Measurements from ENCODE around the gene MBD3.

MBD3 gene

GRCh38 chr19:1563251-1563650, 29.4 kb downstream of the MBD3 start:
- Histone ChIP-seq H3K4me2 (ENCODE audit: low read length) (no peak overlapping the region), H3K36me3 (ENCODE audit: insufficient read depth, low read length) (no peaks in the 10 kb centered on the region), H4K20me1 (ENCODE audit: insufficient read depth, low read length) (no peaks in the 10 kb centered on the region), H3K4me1 (ENCODE audit: insufficient read depth, low read length, severe bottlenecking) (peaks cover 8% of the 10 kb centered on the region), H3K27me3 (ENCODE audit: insufficient read depth, low read length) (no peaks in the 10 kb centered on the region), H3F3A (ENCODE audit: insufficient read depth, low read length) (no peaks in the 10 kb centered on the region), H3K9me2 (ENCODE audit: low read depth, low read length) (no peaks in the 10 kb centered on the region), H2AFZ (ENCODE audit: low read length) (no peak overlapping the region), H3K9me3 (ENCODE audit: low read length) (no peaks in the 10 kb centered on the region), H3K9ac (ENCODE audit: low read length) (no peak overlapping the region), H3K27ac (ENCODE audit: low read depth, low read length, poor library complexity, severe bottlenecking) (no peak overlapping the region), H3K4me3 (ENCODE audit: low read depth, low read length, poor library complexity, severe bottlenecking) (no peak overlapping the region), H3K79me2 (ENCODE audit: insufficient read depth, low read length) (no peaks in the 10 kb centered on the region)
- TF ChIP-seq EZH2 (IDR thresholded peaks at IDR 0.05; ENCODE audit: borderline replicate concordance, low read length) (no peak), CTCF (IDR thresholded peaks at IDR 0.05; ENCODE audit: low read length) (no peak)

GRCh38 chr19:1561236-1561842, 31.3 kb downstream of the MBD3 start:
- no peak overlapping the region for H3K9ac ChIP-seq (ENCODE audit: low read length)
- H3K4me2 ChIP-seq (ENCODE audit: low read length): no peak overlapping the region
- no peak overlapping the region for H3K27ac ChIP-seq (ENCODE audit: low read depth, low read length, poor library complexity, severe bottlenecking)
- TF ChIP-seq EZH2 (IDR thresholded peaks at IDR 0.05; ENCODE audit: borderline replicate concordance, low read length): no peak
- no peak for TF ChIP-seq CTCF (IDR thresholded peaks at IDR 0.05; ENCODE audit: low read length)
- no peaks in the 10 kb centered on the region for H3K9me2 ChIP-seq (ENCODE audit: low read depth, low read length)
- H3K36me3 ChIP-seq (ENCODE audit: insufficient read depth, low read length): no peaks in the 10 kb centered on the region
- H3K4me3 ChIP-seq (ENCODE audit: low read depth, low read length, poor library complexity, severe bottlenecking): no peak overlapping the region
- H2AFZ ChIP-seq (ENCODE audit: low read length): no peak overlapping the region
- no peaks in the 10 kb centered on the region for H3K9me3 ChIP-seq (ENCODE audit: low read length)
- no peaks in the 10 kb centered on the region for H3K79me2 ChIP-seq (ENCODE audit: insufficient read depth, low read length)
- H3K4me1 ChIP-seq (ENCODE audit: insufficient read depth, low read length, severe bottlenecking): no peaks in the 10 kb centered on the region
- no peaks in the 10 kb centered on the region for H4K20me1 ChIP-seq (ENCODE audit: insufficient read depth, low read length)
- H3K27me3 ChIP-seq (ENCODE audit: insufficient read depth, low read length): no peaks in the 10 kb centered on the region
- H3F3A ChIP-seq (ENCODE audit: insufficient read depth, low read length): no peaks in the 10 kb centered on the region

- Histone ChIP-seq H3K9me3 (ENCODE audit: low read length) (no peaks in the 10 kb centered on the region), H3K27ac (ENCODE audit: low read depth, low read length, poor library complexity, severe bottlenecking) (no peak overlapping the region), H2AFZ (ENCODE audit: low read length) (no peak overlapping the region), H3K4me1 (ENCODE audit: insufficient read depth, low read length, severe bottlenecking) (no peaks in the 10 kb centered on the region), H3K4me2 (ENCODE audit: low read length) (no peak overlapping the region), H3F3A (ENCODE audit: insufficient read depth, low read length) (no peaks in the 10 kb centered on the region), H3K4me3 (ENCODE audit: low read depth, low read length, poor library complexity, severe bottlenecking) (no peak overlapping the region), H3K79me2 (ENCODE audit: insufficient read depth, low read length) (no peaks in the 10 kb centered on the region), H4K20me1 (ENCODE audit: insufficient read depth, low read length) (no peaks in the 10 kb centered on the region), H3K9ac (ENCODE audit: low read length) (no peak overlapping the region), H3K9me2 (ENCODE audit: low read depth, low read length) (no peaks in the 10 kb centered on the region), H3K27me3 (ENCODE audit: insufficient read depth, low read length) (no peaks in the 10 kb centered on the region), H3K36me3 (ENCODE audit: insufficient read depth, low read length) (no peaks in the 10 kb centered on the region; the same call in 1 of the 2 replicates)
- TF ChIP-seq CTCF (IDR thresholded peaks at IDR 0.05; ENCODE audit: low read length) (no peak), EZH2 (IDR thresholded peaks at IDR 0.05; ENCODE audit: borderline replicate concordance, low read length) (no peak)
Measured at GRCh38 chr19:1560286-1560882, 32.3 kb downstream of the MBD3 start.

Data from OCI-LY1 (cell line).